ENCODE results near the gene SPRED1.

DNA sequence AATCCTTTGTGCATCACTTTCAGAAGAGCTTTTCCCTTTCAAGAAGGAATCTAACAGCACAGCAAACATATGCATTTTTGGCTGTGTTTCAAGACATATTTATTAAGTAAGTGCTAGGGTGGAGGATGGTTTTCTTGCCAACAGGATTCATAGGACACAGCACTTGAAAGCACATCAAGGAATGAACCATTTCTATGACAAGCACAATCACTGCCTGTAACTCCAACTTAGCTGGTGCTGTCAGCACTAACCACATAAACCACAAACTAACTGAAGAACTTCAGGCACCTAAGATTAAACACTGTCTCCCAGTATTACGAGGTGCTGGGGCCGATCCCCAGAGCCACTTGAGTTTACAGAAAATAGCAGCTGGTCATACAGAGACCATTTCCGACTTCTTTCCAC is 35.4 kb upstream of the SPRED1 start:
- TF ChIP-seq, protein P1, sequence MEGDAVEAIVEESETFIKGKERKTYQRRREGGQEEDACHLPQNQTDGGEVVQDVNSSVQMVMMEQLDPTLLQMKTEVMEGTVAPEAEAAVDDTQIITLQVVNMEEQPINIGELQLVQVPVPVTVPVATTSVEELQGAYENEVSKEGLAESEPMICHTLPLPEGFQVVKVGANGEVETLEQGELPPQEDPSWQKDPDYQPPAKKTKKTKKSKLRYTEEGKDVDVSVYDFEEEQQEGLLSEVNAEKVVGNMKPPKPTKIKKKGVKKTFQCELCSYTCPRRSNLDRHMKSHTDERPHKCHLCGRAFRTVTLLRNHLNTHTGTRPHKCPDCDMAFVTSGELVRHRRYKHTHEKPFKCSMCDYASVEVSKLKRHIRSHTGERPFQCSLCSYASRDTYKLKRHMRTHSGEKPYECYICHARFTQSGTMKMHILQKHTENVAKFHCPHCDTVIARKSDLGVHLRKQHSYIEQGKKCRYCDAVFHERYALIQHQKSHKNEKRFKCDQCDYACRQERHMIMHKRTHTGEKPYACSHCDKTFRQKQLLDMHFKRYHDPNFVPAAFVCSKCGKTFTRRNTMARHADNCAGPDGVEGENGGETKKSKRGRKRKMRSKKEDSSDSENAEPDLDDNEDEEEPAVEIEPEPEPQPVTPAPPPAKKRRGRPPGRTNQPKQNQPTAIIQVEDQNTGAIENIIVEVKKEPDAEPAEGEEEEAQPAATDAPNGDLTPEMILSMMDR (IDR thresholded peaks at IDR 0.05), result no peak
- TF ChIP-seq, protein P2, sequence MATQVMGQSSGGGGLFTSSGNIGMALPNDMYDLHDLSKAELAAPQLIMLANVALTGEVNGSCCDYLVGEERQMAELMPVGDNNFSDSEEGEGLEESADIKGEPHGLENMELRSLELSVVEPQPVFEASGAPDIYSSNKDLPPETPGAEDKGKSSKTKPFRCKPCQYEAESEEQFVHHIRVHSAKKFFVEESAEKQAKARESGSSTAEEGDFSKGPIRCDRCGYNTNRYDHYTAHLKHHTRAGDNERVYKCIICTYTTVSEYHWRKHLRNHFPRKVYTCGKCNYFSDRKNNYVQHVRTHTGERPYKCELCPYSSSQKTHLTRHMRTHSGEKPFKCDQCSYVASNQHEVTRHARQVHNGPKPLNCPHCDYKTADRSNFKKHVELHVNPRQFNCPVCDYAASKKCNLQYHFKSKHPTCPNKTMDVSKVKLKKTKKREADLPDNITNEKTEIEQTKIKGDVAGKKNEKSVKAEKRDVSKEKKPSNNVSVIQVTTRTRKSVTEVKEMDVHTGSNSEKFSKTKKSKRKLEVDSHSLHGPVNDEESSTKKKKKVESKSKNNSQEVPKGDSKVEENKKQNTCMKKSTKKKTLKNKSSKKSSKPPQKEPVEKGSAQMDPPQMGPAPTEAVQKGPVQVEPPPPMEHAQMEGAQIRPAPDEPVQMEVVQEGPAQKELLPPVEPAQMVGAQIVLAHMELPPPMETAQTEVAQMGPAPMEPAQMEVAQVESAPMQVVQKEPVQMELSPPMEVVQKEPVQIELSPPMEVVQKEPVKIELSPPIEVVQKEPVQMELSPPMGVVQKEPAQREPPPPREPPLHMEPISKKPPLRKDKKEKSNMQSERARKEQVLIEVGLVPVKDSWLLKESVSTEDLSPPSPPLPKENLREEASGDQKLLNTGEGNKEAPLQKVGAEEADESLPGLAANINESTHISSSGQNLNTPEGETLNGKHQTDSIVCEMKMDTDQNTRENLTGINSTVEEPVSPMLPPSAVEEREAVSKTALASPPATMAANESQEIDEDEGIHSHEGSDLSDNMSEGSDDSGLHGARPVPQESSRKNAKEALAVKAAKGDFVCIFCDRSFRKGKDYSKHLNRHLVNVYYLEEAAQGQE (IDR thresholded peaks at IDR 0.05; ENCODE audit: insufficient read depth in 1 of 2, low read depth in 2 of 2, low read length in 1 of 2), result no peak
- no peak for TF ChIP-seq POLR2AphosphoS5 (IDR thresholded peaks at IDR 0.05; ENCODE audit: low read depth, low read length)

All from Panc1 (cell line).